WTC11 (cell line): ENCODE measurements around the gene GNPDA2. TPM values are rescaled to one million over a fixed set of nuclear protein-coding genes. Genes with fewer than 3 reads are reported as not detected.
A peak's percentile ranks its signal among the peaks of the same experiment; 100 is the strongest.

Source experiments
- ATAC-seq: fragments of 200-7000 bp; cut with Tn5 transposase; 2 replicates; pipeline ENCODE4 v1.10.0; 2021; ENCODE audit warnings: mild to moderate bottlenecking, moderate library complexity
- CTCF ChIA-PET: fragments of 300-600 bp; sonication (Branson Sonifier 250); formaldehyde crosslinking; loops from one replicate; lab custom pipeline; 2021; ENCODE audit warnings: antibody characterized with exemption; lab: Charles Lee
- POLR2A ChIA-PET: fragments of 350-600 bp; sonication (Branson Sonifier 250); formaldehyde crosslinking; loops from one replicate; lab custom pipeline; 2021; ENCODE audit warnings: antibody characterized with exemption; lab: Charles Lee
- DNase-seq: peaks from one replicate; pipeline ENCODE4 v3.0.0; 2021; ENCODE audit warnings: low spot score
- H3K27ac Mint-ChIP-seq: 2 replicates; pipeline ENCODE4 v1.8.0; 2021; ENCODE audit warnings: mixed read lengths
- H3K27me3 Mint-ChIP-seq: 2 replicates; pipeline ENCODE4 v1.8.0; 2021; ENCODE audit warnings: low read depth, mild to moderate bottlenecking, moderate library complexity, mixed read lengths
- H3K36me3 Mint-ChIP-seq: 2 replicates; pipeline ENCODE4 v1.8.0; 2021; ENCODE audit warnings: mixed read lengths
- H3K4me1 Mint-ChIP-seq: 2 replicates; pipeline ENCODE4 v1.8.0; 2022; ENCODE audit warnings: mixed read lengths
- H3K4me3 Mint-ChIP-seq: 2 replicates; pipeline ENCODE4 v1.8.0; 2021; ENCODE audit warnings: mild to moderate bottlenecking, moderate library complexity, mixed read lengths
- H3K9me3 Mint-ChIP-seq: 2 replicates; pipeline ENCODE4 v1.8.0; 2021; ENCODE audit warnings: mixed read lengths
- ATF1 ChIP-seq: sonication (generic); formaldehyde crosslinking; IDR thresholded peaks from 2 replicates; pipeline ENCODE4 v1.8.1; 2023; ENCODE audit warnings: mild to moderate bottlenecking, moderate library complexity, missing genetic modification reagents
- CBFB ChIP-seq: sonication (generic); formaldehyde crosslinking; IDR thresholded peaks from 2 replicates; pipeline ENCODE4 v1.8.1; 2022; ENCODE audit warnings: mild to moderate bottlenecking, low read depth, missing genetic modification reagents
- ESRRA ChIP-seq: sonication (generic); formaldehyde crosslinking; IDR thresholded peaks from 2 replicates; pipeline ENCODE4 v1.8.1; 2022; ENCODE audit warnings: mild to moderate bottlenecking, missing genetic modification reagents, borderline replicate concordance
- FOXJ3 ChIP-seq: sonication (generic); formaldehyde crosslinking; IDR thresholded peaks from 2 replicates; pipeline ENCODE4 v1.9.0; 2021; ENCODE audit warnings: missing genetic modification reagents, mild to moderate bottlenecking, borderline replicate concordance
- GABPB1 ChIP-seq: sonication (generic); formaldehyde crosslinking; IDR thresholded peaks from 2 replicates; pipeline ENCODE4 v1.8.1; 2023; ENCODE audit warnings: mild to moderate bottlenecking, missing genetic modification reagents
- JAZF1 ChIP-seq: fragments of 250-450 bp; sonication (Bioruptor Pico); IDR thresholded peaks from 2 replicates; pipeline ENCODE4 v1.9.0; 2021; ENCODE audit warnings: moderate library complexity, mild to moderate bottlenecking, inconsistent platforms
- NFE2L1 ChIP-seq: sonication (generic); formaldehyde crosslinking; IDR thresholded peaks from 2 replicates; pipeline ENCODE4 v1.8.1; 2023; ENCODE audit warnings: missing genetic modification reagents
- NR2C2 ChIP-seq: sonication (generic); formaldehyde crosslinking; IDR thresholded peaks from 2 replicates; pipeline ENCODE4 v1.8.0; 2022; ENCODE audit warnings: mild to moderate bottlenecking, missing genetic modification reagents
- RELA ChIP-seq: sonication (generic); formaldehyde crosslinking; IDR thresholded peaks from 2 replicates; pipeline ENCODE4 v1.8.1; 2022; ENCODE audit warnings: missing genetic modification reagents, mild to moderate bottlenecking, borderline replicate concordance
- SMAD3 ChIP-seq: sonication (generic); formaldehyde crosslinking; IDR thresholded peaks from 2 replicates; pipeline ENCODE4 v1.8.0; 2022; ENCODE audit warnings: missing genetic modification reagents, mild to moderate bottlenecking, borderline replicate concordance
- SMAD4 ChIP-seq: sonication (generic); formaldehyde crosslinking; IDR thresholded peaks from 2 replicates; pipeline ENCODE4 v1.8.0; 2022; ENCODE audit warnings: mild to moderate bottlenecking, missing genetic modification reagents
- SOX15 ChIP-seq: fragments of 250-450 bp; sonication (Bioruptor Pico); IDR thresholded peaks from 2 replicates; pipeline ENCODE4 v1.9.0; 2021; ENCODE audit warnings: mild to moderate bottlenecking
- TEAD4 ChIP-seq: sonication (generic); formaldehyde crosslinking; IDR thresholded peaks from 2 replicates; pipeline ENCODE4 v1.8.0; 2022; ENCODE audit warnings: mild to moderate bottlenecking, missing genetic modification reagents
- ZBTB21 ChIP-seq: sonication (generic); formaldehyde crosslinking; IDR thresholded peaks from 2 replicates; pipeline ENCODE4 v1.8.1; 2023; ENCODE audit warnings: mild to moderate bottlenecking, missing genetic modification reagents, borderline replicate concordance
- ZNF121 ChIP-seq: sonication (generic); formaldehyde crosslinking; IDR thresholded peaks from 2 replicates; pipeline ENCODE4 v1.8.0; 2023; ENCODE audit warnings: missing genetic modification reagents
- ZNF232 ChIP-seq: sonication (generic); formaldehyde crosslinking; IDR thresholded peaks from 2 replicates; pipeline ENCODE4 v1.8.0; 2022; ENCODE audit warnings: mild to moderate bottlenecking, missing genetic modification reagents
- total RNA-seq: library from RNA; stranded (reverse); gene quantifications from 3 replicates; pipeline ENCODE4 v1.2.3, GENCODE V29; 2021
- TF ChIP-seq, protein P1 (sequence below): fragments of 200-600 bp; IDR thresholded peaks from 2 replicates; pipeline ENCODE4 v1.8.0; 2022; ENCODE audit warnings: antibody characterized with exemption
- TF ChIP-seq, protein P2 (sequence below): fragments of 250-450 bp; sonication (Bioruptor Pico); IDR thresholded peaks from 2 replicates; pipeline ENCODE4 v1.9.0; 2021; ENCODE audit warnings: moderate library complexity, mild to moderate bottlenecking, inconsistent platforms, borderline replicate concordance
- TF ChIP-seq, protein P3 (sequence below): sonication (generic); formaldehyde crosslinking; IDR thresholded peaks from 2 replicates; pipeline ENCODE4 v1.8.0; 2023; ENCODE audit warnings: missing genetic modification reagents
- TF ChIP-seq, protein P4 (sequence below): sonication (generic); formaldehyde crosslinking; IDR thresholded peaks from 2 replicates; pipeline ENCODE4 v1.8.1; 2023; ENCODE audit warnings: mild to moderate bottlenecking, missing genetic modification reagents
- TF ChIP-seq, protein P5 (sequence below): sonication (generic); formaldehyde crosslinking; IDR thresholded peaks from 2 replicates; pipeline ENCODE4 v1.8.0; 2022; ENCODE audit warnings: mild to moderate bottlenecking, missing genetic modification reagents
- TF ChIP-seq, protein P6 (sequence below): sonication (generic); formaldehyde crosslinking; IDR thresholded peaks from 2 replicates; pipeline ENCODE4 v1.8.1; 2023; ENCODE audit warnings: mild to moderate bottlenecking, missing genetic modification reagents
- TF ChIP-seq, protein P7 (sequence below): sonication (generic); formaldehyde crosslinking; conservative IDR thresholded peaks from 2 replicates; pipeline ENCODE4 v1.8.1; 2023; ENCODE audit warnings: mild to moderate bottlenecking, low read depth, missing genetic modification reagents, moderate library complexity
- TF ChIP-seq, protein P8 (sequence below): fragments of 250-450 bp; sonication (Bioruptor Pico); IDR thresholded peaks from 2 replicates; pipeline ENCODE4 v2.1.2; 2022; ENCODE audit warnings: mild to moderate bottlenecking, moderate library complexity

The GNPDA2 gene
- total RNA-seq, 1 experiment from 2014 or later = 4.9 TPM

DNA sequence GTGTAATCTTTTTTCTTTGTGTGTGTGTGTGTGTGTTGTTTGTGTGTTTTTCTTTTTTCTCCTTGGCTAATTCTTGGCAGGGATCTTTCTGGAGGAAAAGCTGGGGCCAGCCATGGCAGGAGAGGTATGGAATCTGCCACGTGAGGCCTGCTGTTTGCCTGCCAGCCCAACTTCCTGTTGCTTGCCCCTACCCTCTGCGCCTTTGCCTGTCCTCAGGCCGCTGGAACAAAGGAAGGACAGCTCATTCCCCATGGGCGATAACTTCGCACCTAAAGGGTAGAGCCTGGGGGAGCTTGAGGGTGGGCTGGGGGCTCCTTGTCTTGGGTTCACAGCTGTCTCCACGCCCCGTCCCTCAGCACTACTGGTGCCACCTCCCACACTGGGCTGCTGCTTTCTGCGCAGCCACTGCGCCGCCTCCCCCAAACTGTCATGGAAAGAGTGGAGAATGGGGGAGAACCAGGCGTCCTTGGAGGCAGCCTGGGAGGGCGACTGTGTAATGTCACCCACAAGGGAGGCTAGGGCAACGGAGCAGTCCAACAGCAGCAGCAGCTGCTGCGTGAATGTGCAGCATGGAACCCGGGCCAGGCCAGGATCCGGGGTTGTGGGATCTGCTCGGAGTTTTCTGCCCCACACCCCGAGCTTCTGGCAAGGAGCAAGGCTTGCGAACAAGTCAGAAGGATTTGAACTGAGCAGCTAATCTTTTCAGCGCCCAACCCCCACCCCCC, 62.7 kb downstream of the GNPDA2 start:
- no peaks in the 10 kb centered on the region for H3K27me3 Mint-ChIP-seq
- no peak overlapping the region for H3K4me3 Mint-ChIP-seq
- POLR2A ChIA-PET = interaction anchor here (0.8 kb wide), 1 partner anchor 15 kb away, joined by 3 read pairs; no protein-coding TSS in a partner anchor
- peaks cover 11% of the 10 kb centered on the region for H3K4me1 Mint-ChIP-seq
- no peaks in the 10 kb centered on the region for H3K9me3 Mint-ChIP-seq
- no peak for TF ChIP-seq ESRRA (CRISPR knock-in tag)
- TF ChIP-seq ZNF121 = no peak
- TF ChIP-seq, protein P1, sequence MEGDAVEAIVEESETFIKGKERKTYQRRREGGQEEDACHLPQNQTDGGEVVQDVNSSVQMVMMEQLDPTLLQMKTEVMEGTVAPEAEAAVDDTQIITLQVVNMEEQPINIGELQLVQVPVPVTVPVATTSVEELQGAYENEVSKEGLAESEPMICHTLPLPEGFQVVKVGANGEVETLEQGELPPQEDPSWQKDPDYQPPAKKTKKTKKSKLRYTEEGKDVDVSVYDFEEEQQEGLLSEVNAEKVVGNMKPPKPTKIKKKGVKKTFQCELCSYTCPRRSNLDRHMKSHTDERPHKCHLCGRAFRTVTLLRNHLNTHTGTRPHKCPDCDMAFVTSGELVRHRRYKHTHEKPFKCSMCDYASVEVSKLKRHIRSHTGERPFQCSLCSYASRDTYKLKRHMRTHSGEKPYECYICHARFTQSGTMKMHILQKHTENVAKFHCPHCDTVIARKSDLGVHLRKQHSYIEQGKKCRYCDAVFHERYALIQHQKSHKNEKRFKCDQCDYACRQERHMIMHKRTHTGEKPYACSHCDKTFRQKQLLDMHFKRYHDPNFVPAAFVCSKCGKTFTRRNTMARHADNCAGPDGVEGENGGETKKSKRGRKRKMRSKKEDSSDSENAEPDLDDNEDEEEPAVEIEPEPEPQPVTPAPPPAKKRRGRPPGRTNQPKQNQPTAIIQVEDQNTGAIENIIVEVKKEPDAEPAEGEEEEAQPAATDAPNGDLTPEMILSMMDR = no peak
- no peak for TF ChIP-seq GABPB1 (CRISPR knock-in tag)
- TF ChIP-seq SOX15 (CRISPR knock-in tag) = no peak
- no peak for TF ChIP-seq RELA (CRISPR knock-in tag)
- no peak for TF ChIP-seq ATF1 (CRISPR knock-in tag)
- TF ChIP-seq NFE2L1 (CRISPR knock-in tag) = no peak
- TF ChIP-seq ZNF232 (CRISPR knock-in tag) = no peak
- no peak for TF ChIP-seq ZBTB21
- TF ChIP-seq, protein P2, sequence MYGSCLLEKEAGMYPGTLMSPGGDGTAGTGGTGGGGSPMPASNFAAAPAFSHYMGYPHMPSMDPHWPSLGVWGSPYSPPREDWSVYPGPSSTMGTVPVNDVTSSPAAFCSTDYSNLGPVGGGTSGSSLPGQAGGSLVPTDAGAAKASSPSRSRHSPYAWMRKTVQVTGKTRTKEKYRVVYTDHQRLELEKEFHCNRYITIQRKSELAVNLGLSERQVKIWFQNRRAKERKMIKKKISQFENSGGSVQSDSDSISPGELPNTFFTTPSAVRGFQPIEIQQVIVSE (CRISPR knock-in tag) = no peak
- no peak for TF ChIP-seq SMAD4 (CRISPR knock-in tag)
- TF ChIP-seq, protein P3, sequence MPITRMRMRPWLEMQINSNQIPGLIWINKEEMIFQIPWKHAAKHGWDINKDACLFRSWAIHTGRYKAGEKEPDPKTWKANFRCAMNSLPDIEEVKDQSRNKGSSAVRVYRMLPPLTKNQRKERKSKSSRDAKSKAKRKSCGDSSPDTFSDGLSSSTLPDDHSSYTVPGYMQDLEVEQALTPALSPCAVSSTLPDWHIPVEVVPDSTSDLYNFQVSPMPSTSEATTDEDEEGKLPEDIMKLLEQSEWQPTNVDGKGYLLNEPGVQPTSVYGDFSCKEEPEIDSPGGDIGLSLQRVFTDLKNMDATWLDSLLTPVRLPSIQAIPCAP (CRISPR knock-in tag) = no peak
- TF ChIP-seq CBFB = no peak
- TF ChIP-seq, protein P4, sequence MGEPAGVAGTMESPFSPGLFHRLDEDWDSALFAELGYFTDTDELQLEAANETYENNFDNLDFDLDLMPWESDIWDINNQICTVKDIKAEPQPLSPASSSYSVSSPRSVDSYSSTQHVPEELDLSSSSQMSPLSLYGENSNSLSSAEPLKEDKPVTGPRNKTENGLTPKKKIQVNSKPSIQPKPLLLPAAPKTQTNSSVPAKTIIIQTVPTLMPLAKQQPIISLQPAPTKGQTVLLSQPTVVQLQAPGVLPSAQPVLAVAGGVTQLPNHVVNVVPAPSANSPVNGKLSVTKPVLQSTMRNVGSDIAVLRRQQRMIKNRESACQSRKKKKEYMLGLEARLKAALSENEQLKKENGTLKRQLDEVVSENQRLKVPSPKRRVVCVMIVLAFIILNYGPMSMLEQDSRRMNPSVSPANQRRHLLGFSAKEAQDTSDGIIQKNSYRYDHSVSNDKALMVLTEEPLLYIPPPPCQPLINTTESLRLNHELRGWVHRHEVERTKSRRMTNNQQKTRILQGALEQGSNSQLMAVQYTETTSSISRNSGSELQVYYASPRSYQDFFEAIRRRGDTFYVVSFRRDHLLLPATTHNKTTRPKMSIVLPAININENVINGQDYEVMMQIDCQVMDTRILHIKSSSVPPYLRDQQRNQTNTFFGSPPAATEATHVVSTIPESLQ = no peak
- TF ChIP-seq, all 79 proteins: peak for 0
- no peak for DNase-seq
- Mint-ChIP-seq H3K36me3 (no peaks in the 10 kb centered on the region), H3K27ac (no peak overlapping the region)
- ATAC-seq = peak; percentile 72
- CTCF ChIA-PET = no interaction called here

DNA sequence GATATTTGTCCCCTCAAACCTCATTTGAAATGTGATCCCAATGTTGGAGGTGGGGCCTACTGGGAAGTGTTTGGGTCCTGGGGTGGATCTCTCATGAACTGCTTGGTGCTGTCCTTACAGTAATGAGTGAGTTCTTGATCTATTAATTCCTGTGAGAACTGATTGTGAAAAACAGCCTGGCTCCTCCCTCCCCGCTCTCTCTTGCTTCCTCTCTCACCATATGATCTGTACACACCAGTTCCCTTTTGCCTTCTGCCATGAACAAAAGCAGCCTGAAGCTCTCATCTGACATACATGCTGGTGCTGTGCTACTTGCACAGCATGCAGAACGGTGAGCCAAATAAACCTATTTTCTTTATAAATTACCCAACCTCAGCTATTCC, 63.7 kb downstream of the GNPDA2 start:
- H3K4me3 Mint-ChIP-seq = no peak overlapping the region
- H3K27me3 Mint-ChIP-seq = no peaks in the 10 kb centered on the region
- no peak for DNase-seq
- ChIA-PET POLR2A (no interaction called here), CTCF (no interaction called here)
- no peaks in the 10 kb centered on the region for H3K9me3 Mint-ChIP-seq
- peaks cover 11% of the 10 kb centered on the region for H3K4me1 Mint-ChIP-seq
- no peak for ATAC-seq
- no peaks in the 10 kb centered on the region for H3K36me3 Mint-ChIP-seq
- no peak overlapping the region for H3K27ac Mint-ChIP-seq
- TF ChIP-seq, protein P5, sequence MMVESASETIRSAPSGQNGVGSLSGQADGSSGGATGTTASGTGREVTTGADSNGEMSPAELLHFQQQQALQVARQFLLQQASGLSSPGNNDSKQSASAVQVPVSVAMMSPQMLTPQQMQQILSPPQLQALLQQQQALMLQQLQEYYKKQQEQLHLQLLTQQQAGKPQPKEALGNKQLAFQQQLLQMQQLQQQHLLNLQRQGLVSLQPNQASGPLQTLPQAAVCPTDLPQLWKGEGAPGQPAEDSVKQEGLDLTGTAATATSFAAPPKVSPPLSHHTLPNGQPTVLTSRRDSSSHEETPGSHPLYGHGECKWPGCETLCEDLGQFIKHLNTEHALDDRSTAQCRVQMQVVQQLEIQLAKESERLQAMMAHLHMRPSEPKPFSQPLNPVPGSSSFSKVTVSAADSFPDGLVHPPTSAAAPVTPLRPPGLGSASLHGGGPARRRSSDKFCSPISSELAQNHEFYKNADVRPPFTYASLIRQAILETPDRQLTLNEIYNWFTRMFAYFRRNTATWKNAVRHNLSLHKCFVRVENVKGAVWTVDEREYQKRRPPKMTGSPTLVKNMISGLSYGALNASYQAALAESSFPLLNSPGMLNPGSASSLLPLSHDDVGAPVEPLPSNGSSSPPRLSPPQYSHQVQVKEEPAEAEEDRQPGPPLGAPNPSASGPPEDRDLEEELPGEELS (CRISPR knock-in tag) = no peak
- TF ChIP-seq FOXJ3 (CRISPR knock-in tag) (no peak), ZNF121 (no peak), TEAD4 (CRISPR knock-in tag) (no peak), JAZF1 (CRISPR knock-in tag) (no peak), SMAD3 (CRISPR knock-in tag) (no peak), NR2C2 (CRISPR knock-in tag) (no peak)
- TF ChIP-seq, protein P6, sequence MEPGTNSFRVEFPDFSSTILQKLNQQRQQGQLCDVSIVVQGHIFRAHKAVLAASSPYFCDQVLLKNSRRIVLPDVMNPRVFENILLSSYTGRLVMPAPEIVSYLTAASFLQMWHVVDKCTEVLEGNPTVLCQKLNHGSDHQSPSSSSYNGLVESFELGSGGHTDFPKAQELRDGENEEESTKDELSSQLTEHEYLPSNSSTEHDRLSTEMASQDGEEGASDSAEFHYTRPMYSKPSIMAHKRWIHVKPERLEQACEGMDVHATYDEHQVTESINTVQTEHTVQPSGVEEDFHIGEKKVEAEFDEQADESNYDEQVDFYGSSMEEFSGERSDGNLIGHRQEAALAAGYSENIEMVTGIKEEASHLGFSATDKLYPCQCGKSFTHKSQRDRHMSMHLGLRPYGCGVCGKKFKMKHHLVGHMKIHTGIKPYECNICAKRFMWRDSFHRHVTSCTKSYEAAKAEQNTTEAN (CRISPR knock-in tag) = no peak
- TF ChIP-seq, protein P7, sequence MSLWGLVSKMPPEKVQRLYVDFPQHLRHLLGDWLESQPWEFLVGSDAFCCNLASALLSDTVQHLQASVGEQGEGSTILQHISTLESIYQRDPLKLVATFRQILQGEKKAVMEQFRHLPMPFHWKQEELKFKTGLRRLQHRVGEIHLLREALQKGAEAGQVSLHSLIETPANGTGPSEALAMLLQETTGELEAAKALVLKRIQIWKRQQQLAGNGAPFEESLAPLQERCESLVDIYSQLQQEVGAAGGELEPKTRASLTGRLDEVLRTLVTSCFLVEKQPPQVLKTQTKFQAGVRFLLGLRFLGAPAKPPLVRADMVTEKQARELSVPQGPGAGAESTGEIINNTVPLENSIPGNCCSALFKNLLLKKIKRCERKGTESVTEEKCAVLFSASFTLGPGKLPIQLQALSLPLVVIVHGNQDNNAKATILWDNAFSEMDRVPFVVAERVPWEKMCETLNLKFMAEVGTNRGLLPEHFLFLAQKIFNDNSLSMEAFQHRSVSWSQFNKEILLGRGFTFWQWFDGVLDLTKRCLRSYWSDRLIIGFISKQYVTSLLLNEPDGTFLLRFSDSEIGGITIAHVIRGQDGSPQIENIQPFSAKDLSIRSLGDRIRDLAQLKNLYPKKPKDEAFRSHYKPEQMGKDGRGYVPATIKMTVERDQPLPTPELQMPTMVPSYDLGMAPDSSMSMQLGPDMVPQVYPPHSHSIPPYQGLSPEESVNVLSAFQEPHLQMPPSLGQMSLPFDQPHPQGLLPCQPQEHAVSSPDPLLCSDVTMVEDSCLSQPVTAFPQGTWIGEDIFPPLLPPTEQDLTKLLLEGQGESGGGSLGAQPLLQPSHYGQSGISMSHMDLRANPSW (CRISPR knock-in tag) = no peak
- TF ChIP-seq, protein P8, sequence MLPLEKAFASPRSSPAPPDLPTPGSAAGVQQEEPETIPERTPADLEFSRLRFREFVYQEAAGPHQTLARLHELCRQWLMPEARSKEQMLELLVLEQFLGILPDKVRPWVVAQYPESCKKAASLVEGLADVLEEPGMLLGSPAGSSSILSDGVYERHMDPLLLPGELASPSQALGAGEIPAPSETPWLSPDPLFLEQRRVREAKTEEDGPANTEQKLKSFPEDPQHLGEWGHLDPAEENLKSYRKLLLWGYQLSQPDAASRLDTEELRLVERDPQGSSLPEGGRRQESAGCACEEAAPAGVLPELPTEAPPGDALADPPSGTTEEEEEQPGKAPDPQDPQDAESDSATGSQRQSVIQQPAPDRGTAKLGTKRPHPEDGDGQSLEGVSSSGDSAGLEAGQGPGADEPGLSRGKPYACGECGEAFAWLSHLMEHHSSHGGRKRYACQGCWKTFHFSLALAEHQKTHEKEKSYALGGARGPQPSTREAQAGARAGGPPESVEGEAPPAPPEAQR = no peak
